ENCODE data around the gene LCOR. TPM values are rescaled to one million over a fixed set of nuclear protein-coding genes. Genes with fewer than 3 reads are reported as not detected.
"Not testable (repeated sequence)": the region's sequence is repeated elsewhere in the genome, so short reads cannot be mapped to it uniquely, and the experiment has no call there.

The LCOR gene
- total RNA-seq, 4 donors from 2014 or later: 9.2 to 20.0 (median 14.6) TPM

DNA sequence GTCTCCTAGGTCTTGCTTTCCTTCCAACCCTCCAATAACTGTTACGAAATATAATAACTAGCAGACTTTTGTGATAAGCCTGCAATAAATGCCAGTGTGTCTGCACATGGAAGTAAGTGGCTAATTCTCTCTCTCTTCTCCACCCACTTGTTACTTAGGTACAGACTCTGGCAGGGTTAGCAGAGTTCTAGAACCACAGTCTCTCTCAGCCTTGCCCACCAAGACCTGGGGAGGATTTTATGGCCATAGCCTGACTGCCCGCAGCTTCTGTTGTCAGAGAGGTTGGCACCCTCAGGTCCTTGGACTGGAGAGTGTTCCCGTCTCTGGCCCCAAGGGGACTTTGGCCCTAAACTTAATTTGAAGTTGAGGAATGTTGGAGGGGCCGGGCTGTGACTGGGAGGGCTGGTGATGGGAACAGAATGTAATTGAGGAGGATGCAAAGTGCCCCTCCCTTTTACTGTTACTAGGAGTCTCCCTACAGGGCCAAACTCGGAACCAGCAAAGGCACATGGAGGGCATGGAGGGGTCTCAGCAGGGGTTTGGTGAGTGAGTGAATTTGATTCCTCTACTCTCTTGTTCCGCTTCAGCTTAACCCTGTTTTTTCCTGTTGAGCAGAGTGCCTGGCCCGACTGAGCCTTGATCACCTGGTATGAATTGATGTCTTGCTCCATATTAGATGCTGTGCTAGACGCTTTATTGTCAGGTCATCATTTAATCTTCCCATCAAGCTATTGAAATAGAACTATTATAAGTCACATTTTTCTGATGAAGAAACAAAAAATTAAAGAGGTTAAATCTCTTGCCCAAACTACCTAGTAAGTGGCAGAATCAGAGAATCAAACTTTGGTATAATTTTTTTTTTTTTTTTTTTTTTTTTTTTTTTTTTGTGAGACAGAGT is 37.0 kb upstream of the LCOR start:
- ATAC-seq: no peak
- in situ Hi-C loops (cut with MboI; ENCODE audit: low sequenced_read_pairs in 4 of 4): no loop called here

GRCh38 chr10:96797485-96797884 is 34.6 kb upstream of the LCOR start:
- H3K9me3 ChIP-seq: no peaks in the 10 kb centered on the region
- H3K36me3 ChIP-seq: no peaks in the 10 kb centered on the region
- no peaks in the 10 kb centered on the region for H3K27me3 ChIP-seq
- DNase-seq (no peak), ATAC-seq (no peak)
- no peak overlapping the region for H3K27ac ChIP-seq
- TF ChIP-seq CTCF (IDR thresholded peaks at IDR 0.05 in 4 of 5, conservative IDR thresholded peaks at IDR 0.05 in 1 of 5): no peak
- no peak for TF ChIP-seq POLR2A (IDR thresholded peaks at IDR 0.05)
- H3K4me1 ChIP-seq: no peaks in the 10 kb centered on the region
- intact Hi-C loops (cut with DNase I; ENCODE audit: low total_unique reads) (no loop called here), in situ Hi-C loops (cut with MboI; ENCODE audit: low sequenced_read_pairs in 4 of 4) (no loop called here)
- H3K4me3 ChIP-seq: no peak overlapping the region

More for the DNA sequence above, 37.0 kb upstream of the LCOR start:
- TF ChIP-seq CTCF (IDR thresholded peaks at IDR 0.05 in 4 of 5, conservative IDR thresholded peaks at IDR 0.05 in 1 of 5) (no peak), POLR2A (IDR thresholded peaks at IDR 0.05) (no peak)
- no peak for DNase-seq
- intact Hi-C loops (cut with DNase I; ENCODE audit: low total_unique reads): no loop called here
- H3K27me3 ChIP-seq: no peaks in the 10 kb centered on the region
- no peak overlapping the region for H3K4me3 ChIP-seq
- H3K36me3 ChIP-seq: no peaks in the 10 kb centered on the region
- no peaks in the 10 kb centered on the region for H3K4me1 ChIP-seq
- no peak overlapping the region for H3K27ac ChIP-seq
- no peaks in the 10 kb centered on the region for H3K9me3 ChIP-seq

DNA sequence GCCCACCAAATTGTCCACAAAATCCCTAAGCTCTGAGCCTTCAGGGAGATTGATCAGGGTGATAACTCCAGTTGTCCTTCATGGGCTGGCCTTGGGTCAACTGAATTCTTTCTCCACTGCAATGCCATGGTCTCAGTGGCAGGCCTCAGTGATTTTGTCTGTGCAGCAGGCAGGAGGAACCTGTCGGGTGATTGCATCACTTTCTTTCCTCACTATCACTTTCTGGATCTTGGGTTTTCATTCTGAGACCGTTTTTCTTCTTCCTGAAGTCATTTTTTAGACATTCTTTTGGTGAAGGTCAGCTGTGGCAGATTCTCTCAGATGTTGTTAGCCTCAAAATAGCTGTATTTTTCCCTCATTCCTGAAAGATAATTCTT is 28.8 kb upstream of the LCOR start:
- ATAC-seq (no peak), DNase-seq (no peak)
- no peaks in the 10 kb centered on the region for H3K4me1 ChIP-seq
- H3K27me3 ChIP-seq: no peaks in the 10 kb centered on the region
- H3K4me3 ChIP-seq: no peak overlapping the region
- no peaks in the 10 kb centered on the region for H3K36me3 ChIP-seq
- H3K27ac ChIP-seq: no peak overlapping the region
- no peak for TF ChIP-seq POLR2A (IDR thresholded peaks at IDR 0.05)
- TF ChIP-seq CTCF (IDR thresholded peaks at IDR 0.05 in 4 of 5, conservative IDR thresholded peaks at IDR 0.05 in 1 of 5): no peak
- no peaks in the 10 kb centered on the region for H3K9me3 ChIP-seq
- intact Hi-C loops (cut with DNase I; ENCODE audit: low total_unique reads): no loop called here
- in situ Hi-C loops (cut with MboI; ENCODE audit: low sequenced_read_pairs in 4 of 4): no loop called here

DNA sequence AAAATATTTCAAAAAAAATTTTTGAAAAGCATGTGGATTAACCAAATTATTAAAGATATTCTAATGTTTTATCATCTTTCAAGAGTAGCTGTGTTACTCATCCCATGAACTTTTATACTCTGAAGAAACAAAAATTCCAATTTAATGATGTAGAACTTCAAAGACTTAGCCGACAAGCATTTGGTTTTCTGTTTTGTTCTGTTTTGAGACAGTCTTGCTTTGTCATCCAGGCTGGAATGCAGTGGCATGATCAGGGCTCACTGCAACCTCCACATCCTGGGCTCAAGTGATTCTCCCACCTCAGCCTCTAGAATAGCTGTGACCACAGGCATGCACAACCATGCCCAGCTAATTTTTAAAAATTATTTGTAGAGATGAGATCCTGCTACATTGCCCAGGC is 17.8 kb upstream of the LCOR start:
- intact Hi-C loops (cut with DNase I; ENCODE audit: low total_unique reads) (no loop called here), in situ Hi-C loops (cut with MboI; ENCODE audit: low sequenced_read_pairs in 4 of 4) (no loop called here)
- Histone ChIP-seq H3K4me1 (no peaks in the 10 kb centered on the region), H3K36me3 (no peaks in the 10 kb centered on the region), H3K27ac (no peak overlapping the region), H3K27me3 (no peaks in the 10 kb centered on the region), H3K4me3 (no peak overlapping the region), H3K9me3 (no peaks in the 10 kb centered on the region)
- DNase-seq: no peak
- no peak for ATAC-seq
- TF ChIP-seq POLR2A (IDR thresholded peaks at IDR 0.05): no peak
- TF ChIP-seq CTCF (IDR thresholded peaks at IDR 0.05 in 4 of 5, conservative IDR thresholded peaks at IDR 0.05 in 1 of 5): no peak

DNA sequence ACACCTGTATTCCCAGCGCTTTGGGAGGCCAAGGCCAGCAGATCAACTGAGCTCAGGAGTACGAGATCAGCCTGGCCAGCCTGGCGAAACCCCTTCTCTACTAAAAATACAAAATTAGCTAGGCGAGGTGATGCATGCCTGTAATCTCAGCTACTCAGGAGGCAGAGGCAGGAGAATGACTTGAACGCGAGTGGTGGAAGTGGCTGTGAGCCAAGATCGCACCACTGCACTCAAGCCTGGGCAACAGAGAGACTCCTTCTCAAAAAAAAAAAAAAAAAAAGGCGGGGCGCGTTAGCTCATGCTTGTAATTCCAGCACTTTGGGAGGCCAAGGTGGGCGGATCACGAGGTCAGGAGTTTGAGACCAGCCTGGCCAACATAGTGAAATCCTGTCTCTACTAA is 13.1 kb upstream of the LCOR start:
- H3K27me3 ChIP-seq; H3K4me3 ChIP-seq; H3K9me3 ChIP-seq; intact Hi-C loops (cut with DNase I; ENCODE audit: low total_unique reads); DNase-seq; H3K4me1 ChIP-seq; H3K36me3 ChIP-seq; in situ Hi-C loops (cut with MboI; ENCODE audit: low sequenced_read_pairs in 4 of 4); ATAC-seq; H3K27ac ChIP-seq: not testable (repeated sequence)
